Gastroesophageal sphincter (tissue), 3 donors: ENCODE data around the gene PCNX3.

Experiments used
- POLR2A ChIP-seq, 2 donors: fragments of 450-650 bp; IDR thresholded peaks; one replicate each; pipeline ENCODE4 v1.6.1; 2017; ENCODE audit warnings: antibody characterized with exemption in 2 of 2, mild to moderate bottlenecking in 2 of 2, moderate library complexity in 1 of 2
- TF ChIP-seq, protein P1 (sequence below), 4 experiments: fragments of 200-600 bp in 2 of 4; fragments of 450-650 bp in 2 of 4; sonication (generic) in 1 of 4; IDR thresholded peaks; one replicate each; pipeline ENCODE4 v1.5.1; 2017 to 2019; ENCODE audit warnings: antibody characterized with exemption in 4 of 4, mild to moderate bottlenecking in 2 of 4, moderate library complexity in 2 of 4

DNA sequence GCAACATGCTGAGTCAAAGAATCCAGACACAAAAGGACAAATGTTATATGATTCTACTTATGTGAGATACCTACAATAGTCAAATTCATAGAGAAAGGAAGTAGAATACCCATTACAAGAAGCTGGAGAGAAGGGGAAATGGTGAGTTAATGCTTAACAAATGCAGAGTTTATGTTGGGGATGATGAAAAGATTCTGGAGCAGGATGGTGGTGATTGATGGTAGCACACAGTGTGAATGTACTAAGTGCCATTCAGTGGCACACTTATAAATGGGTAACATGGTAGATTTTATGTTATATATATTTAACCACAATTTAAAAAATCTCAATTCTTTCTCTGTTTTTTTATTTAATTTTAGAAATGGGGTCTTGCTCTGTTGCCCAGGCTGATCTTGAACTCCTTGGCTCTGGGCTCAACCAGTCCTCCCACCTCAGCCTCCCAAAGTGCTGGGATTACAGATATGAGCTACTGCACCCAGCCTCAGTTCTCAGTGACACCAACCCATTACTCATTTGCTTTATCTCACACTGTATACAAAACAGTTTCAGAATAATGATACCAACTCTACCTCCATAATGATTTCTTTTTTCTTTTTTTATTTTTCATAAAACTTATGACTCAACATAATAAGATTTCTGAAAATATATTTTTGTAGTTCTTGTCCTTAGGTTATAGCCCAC is 56.7 kb downstream of the PCNX3 start:
- TF ChIP-seq, protein P1, sequence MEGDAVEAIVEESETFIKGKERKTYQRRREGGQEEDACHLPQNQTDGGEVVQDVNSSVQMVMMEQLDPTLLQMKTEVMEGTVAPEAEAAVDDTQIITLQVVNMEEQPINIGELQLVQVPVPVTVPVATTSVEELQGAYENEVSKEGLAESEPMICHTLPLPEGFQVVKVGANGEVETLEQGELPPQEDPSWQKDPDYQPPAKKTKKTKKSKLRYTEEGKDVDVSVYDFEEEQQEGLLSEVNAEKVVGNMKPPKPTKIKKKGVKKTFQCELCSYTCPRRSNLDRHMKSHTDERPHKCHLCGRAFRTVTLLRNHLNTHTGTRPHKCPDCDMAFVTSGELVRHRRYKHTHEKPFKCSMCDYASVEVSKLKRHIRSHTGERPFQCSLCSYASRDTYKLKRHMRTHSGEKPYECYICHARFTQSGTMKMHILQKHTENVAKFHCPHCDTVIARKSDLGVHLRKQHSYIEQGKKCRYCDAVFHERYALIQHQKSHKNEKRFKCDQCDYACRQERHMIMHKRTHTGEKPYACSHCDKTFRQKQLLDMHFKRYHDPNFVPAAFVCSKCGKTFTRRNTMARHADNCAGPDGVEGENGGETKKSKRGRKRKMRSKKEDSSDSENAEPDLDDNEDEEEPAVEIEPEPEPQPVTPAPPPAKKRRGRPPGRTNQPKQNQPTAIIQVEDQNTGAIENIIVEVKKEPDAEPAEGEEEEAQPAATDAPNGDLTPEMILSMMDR (IDR thresholded peaks at IDR 0.05) = no peak
- TF ChIP-seq POLR2A (IDR thresholded peaks at IDR 0.05) = no peak
